H1 (cell line): ENCODE measurements around the gene FAM50A.

ENCODE experiments used
- ATF2 ChIP-seq: IDR thresholded peaks from 2 replicates; pipeline ENCODE4 v1.6.1; 2012; ENCODE audit warnings: low read length, inconsistent platforms
- CTCF ChIP-seq, 3 experiments: IDR thresholded peaks; 1 replicate in 2 of 3; 2 replicates in 1 of 3; pipeline versions ENCODE4 v1.5.1 to v1.6.1; 2011; ENCODE audit warnings: low read length in 3 of 3, mild to moderate bottlenecking in 3 of 3, inconsistent platforms in 2 of 3, low read depth in 1 of 3, moderate library complexity in 1 of 3; ENCODE audit not compliant: insufficient read depth in 1 of 3; ENCODE audit errors: control extremely low read depth in 1 of 3
- EP300 ChIP-seq, 2 experiments: IDR thresholded peaks; 1 replicate in 1 of 2; 2 replicates in 1 of 2; pipeline ENCODE4 v1.6.1; 2011 to 2012; ENCODE audit warnings: low read depth in 2 of 2, low read length in 2 of 2, mild to moderate bottlenecking in 2 of 2, borderline replicate concordance in 1 of 2, inconsistent platforms in 1 of 2, moderate library complexity in 1 of 2
- GABPA ChIP-seq: IDR thresholded peaks from 2 replicates; pipeline ENCODE4 v1.6.1; 2011; ENCODE audit warnings: mild to moderate bottlenecking, low read length, moderate library complexity, borderline replicate concordance; ENCODE audit not compliant: insufficient read depth
- POLR2AphosphoS5 ChIP-seq: IDR thresholded peaks from 2 replicates; pipeline ENCODE4 v1.6.1; 2011; ENCODE audit warnings: low read depth, low read length
- RAD21 ChIP-seq, 2 experiments: IDR thresholded peaks in 1 of 2; conservative IDR thresholded peaks in 1 of 2; 2 replicates each; pipeline ENCODE4 v1.6.1; 2011; ENCODE audit warnings: low read depth in 2 of 2, low read length in 2 of 2, improper control_type of control experiment in 1 of 2, inconsistent platforms in 1 of 2, mild to moderate bottlenecking in 1 of 2, moderate library complexity in 1 of 2
- YY1 ChIP-seq: IDR thresholded peaks from 2 replicates; pipeline ENCODE4 v1.6.1; 2011; ENCODE audit warnings: low read depth, mild to moderate bottlenecking, low read length

- TF ChIP-seq ATF2 = no peak
- TF ChIP-seq RAD21 (IDR thresholded peaks at IDR 0.05 in 1 of 2, conservative IDR thresholded peaks at IDR 0.05 in 1 of 2; ENCODE audit: low read depth in 2 of 2, low read length in 2 of 2) = no peak
- TF ChIP-seq YY1 = no peak
- TF ChIP-seq GABPA = no peak
- no peak for TF ChIP-seq CTCF (IDR thresholded peaks at IDR 0.05; ENCODE audit: control extremely low read depth in 1 of 3, insufficient read depth in 1 of 3, low read depth in 1 of 3, low read length in 3 of 3)
- TF ChIP-seq POLR2AphosphoS5 = no peak
- no peak for TF ChIP-seq EP300 (IDR thresholded peaks at IDR 0.05; ENCODE audit: borderline replicate concordance in 1 of 2, low read depth in 2 of 2, low read length in 2 of 2)
These were observed 8.7 kb upstream of the FAM50A start for GRCh38 chrX:154435171-154435733.
